GM06990 (cell line): ENCODE measurements around the gene C10orf53.
"Not testable (repeated sequence)": the region's sequence is repeated elsewhere in the genome, so short reads cannot be mapped to it uniquely, and the experiment has no call there.

Experiments
- DNase-seq: peaks from one replicate; pipeline ENCODE4 v3.0.0-alpha.2; 2011; ENCODE audit not compliant: insufficient read length; ENCODE audit errors: extremely low read depth
- H3K27me3 ChIP-seq: replicated peaks from 2 replicates; pipeline ENCODE4 v1.6.0; 2011; ENCODE audit warnings: low read length; ENCODE audit not compliant: control insufficient read depth, insufficient read depth
- H3K36me3 ChIP-seq: 2 replicates; pipeline ENCODE4 v1.5.1; 2011; ENCODE audit warnings: low read length; ENCODE audit not compliant: control insufficient read depth, insufficient read depth
- H3K4me3 ChIP-seq: replicated peaks from 2 replicates; pipeline ENCODE4 v1.5.1; 2011; ENCODE audit warnings: low read depth, mild to moderate bottlenecking, control low read depth, low read length
- CTCF ChIP-seq: IDR thresholded peaks from 2 replicates; pipeline ENCODE4 v1.5.1; 2011; ENCODE audit warnings: low read length, control low read depth, mild to moderate bottlenecking, inconsistent platforms; ENCODE audit not compliant: insufficient read depth, poor library complexity, severe bottlenecking

The C10orf53 gene

GRCh38 chr10:49667991-49668390, 11.5 kb upstream of the C10orf53 start:
- TF ChIP-seq CTCF = no peak
- Histone ChIP-seq H3K4me3 (no peak overlapping the region), H3K36me3 (no peaks in the 10 kb centered on the region), H3K27me3 (no peaks in the 10 kb centered on the region; the same call in 1 of the 2 replicates)
- no peak for DNase-seq

GRCh38 chr10:49668684-49669083, 10.8 kb upstream of the C10orf53 start:
- no peaks in the 10 kb centered on the region; the same call in 1 of the 2 replicates for H3K27me3 ChIP-seq
- TF ChIP-seq CTCF = no peak
- no peak overlapping the region for H3K4me3 ChIP-seq

DNA sequence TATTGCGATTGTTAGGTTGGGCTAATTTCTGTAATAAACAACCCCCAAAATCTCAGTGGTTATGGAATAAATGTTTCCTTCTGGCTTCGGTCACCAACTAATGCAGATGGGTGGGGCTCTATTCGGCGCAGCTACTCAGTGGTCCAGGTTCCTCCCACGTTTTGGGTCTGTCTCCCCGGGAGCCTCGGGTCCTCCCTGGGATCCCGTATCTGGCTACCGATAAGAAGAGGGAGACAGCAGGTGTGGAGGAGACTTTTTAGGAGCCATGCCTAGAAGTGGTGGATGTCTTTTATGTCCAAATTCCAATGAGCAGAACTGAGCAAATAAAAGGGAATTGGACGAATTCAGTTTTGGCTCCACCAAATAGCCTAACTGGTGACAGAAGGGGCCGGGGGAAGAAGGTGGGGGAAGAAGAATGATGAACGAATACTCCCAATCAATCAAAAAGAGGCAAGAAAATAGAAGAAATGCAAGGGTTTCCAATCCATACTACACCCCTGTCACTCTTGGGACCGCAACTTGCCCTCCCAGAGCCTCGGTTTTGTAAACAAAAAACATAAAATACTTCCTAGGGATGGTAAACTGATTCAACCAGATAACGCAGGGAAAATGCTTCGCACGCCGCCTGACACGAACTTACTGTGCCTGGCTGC, 498 bp upstream of the C10orf53 start:
- TF ChIP-seq CTCF = no peak
- H3K36me3 ChIP-seq = no peaks in the 10 kb centered on the region
- H3K27me3 ChIP-seq = no peaks in the 10 kb centered on the region; the same call in 1 of the 2 replicates
- DNase-seq = no peak
- H3K4me3 ChIP-seq = no peak overlapping the region

More at GRCh38 chr10:49668684-49669083, 10.8 kb upstream of the C10orf53 start:
- H3K36me3 ChIP-seq = no peaks in the 10 kb centered on the region
- no peak for DNase-seq

GRCh38 chr10:49682449-49682848, 3.0 kb downstream of the C10orf53 start:
- not testable (repeated sequence) for H3K27me3 ChIP-seq, H3K4me3 ChIP-seq, H3K36me3 ChIP-seq, DNase-seq

GRCh38 chr10:49682879-49683278, 3.4 kb downstream of the C10orf53 start:
- no peak for DNase-seq
- no peaks in the 10 kb centered on the region; the same call in 1 of the 2 replicates for H3K27me3 ChIP-seq
- no peak for TF ChIP-seq CTCF
- no peak overlapping the region for H3K4me3 ChIP-seq
- H3K36me3 ChIP-seq = no peaks in the 10 kb centered on the region

- DNase-seq = no peak
- TF ChIP-seq CTCF = no peak
- no peaks in the 10 kb centered on the region; the same call in none of the 2 replicates for H3K27me3 ChIP-seq
- no peaks in the 10 kb centered on the region for H3K36me3 ChIP-seq
- H3K4me3 ChIP-seq = no peak overlapping the region
Measured at GRCh38 chr10:49686651-49687050, 7.2 kb downstream of the C10orf53 start.
